Dermis microvascular lymphatic vessel endothelial cell (primary cell): ENCODE data around the gene SIK3. TPM values are rescaled to one million over a fixed set of nuclear protein-coding genes. Genes with fewer than 3 reads are reported as not detected.

Source experiments
- DNase-seq, 2 donors: peaks; one replicate each; pipeline versions ENCODE4 v3.0.0 to v3.0.0-alpha.2; 2010; ENCODE audit warnings: low read depth in 2 of 2
- total RNA-seq: library from RNA; depleted of rRNA; stranded (reverse); fragments of >200 nt; gene quantifications from 2 replicates; pipeline ENCODE4 v1.2.1, GENCODE V29; 2014

SIK3 gene
- total RNA-seq, 1 donor from 2014 or later: 6.4 TPM

GRCh38 chr11:116797816-116798215, 300.4 kb downstream of the SIK3 start:
- no peak for DNase-seq

GRCh38 chr11:116796548-116796947, 301.7 kb downstream of the SIK3 start:
- DNase-seq: no peak

- no peak for DNase-seq
Measured at GRCh38 chr11:116794851-116795250, 303.4 kb downstream of the SIK3 start.

- no peak for DNase-seq
Measured at GRCh38 chr11:116793772-116794097, 304.5 kb downstream of the SIK3 start.

Other genes with a start within 250 kb of the SIK3 start
- 172 and 190 TPM in 2 replicates for gene PAFAH1B2, start 45.9 kb upstream of the SIK3 start, total RNA-seq
- 6.4 and 12.1 TPM in 2 replicates for gene SIDT2, start 80.3 kb upstream of the SIK3 start, total RNA-seq
- 6.0 and 12.5 TPM in 2 replicates for gene TAGLN, start 100.9 kb upstream of the SIK3 start, total RNA-seq
- 31.1 and 33.9 TPM in 2 replicates for gene PCSK7, start 133.6 kb upstream of the SIK3 start, total RNA-seq
- gene RNF214, start 134.2 kb upstream of the SIK3 start, total RNA-seq: 5.4 and 7.6 TPM in 2 replicates
- 1.4 and 1.9 TPM in 2 replicates for gene BACE1-AS, start 192.9 kb upstream of the SIK3 start, total RNA-seq
- 6.9 and 10.2 TPM in 2 replicates for gene BACE1, start 217.8 kb upstream of the SIK3 start, total RNA-seq
- 12.0 and 19.6 TPM in 2 replicates for gene CEP164, start 229.4 kb upstream of the SIK3 start, total RNA-seq